Measurements from ENCODE around the gene PDS5A. TPM values are rescaled to one million over a fixed set of nuclear protein-coding genes. Genes with fewer than 3 reads are reported as not detected.

PDS5A gene
- total and polyA plus RNA-seq, 2 of the 13 experiments (the other 11 are each of a cell fraction or from before 2014, with no cell fraction given): 31.8 to 57.0 TPM

DNA sequence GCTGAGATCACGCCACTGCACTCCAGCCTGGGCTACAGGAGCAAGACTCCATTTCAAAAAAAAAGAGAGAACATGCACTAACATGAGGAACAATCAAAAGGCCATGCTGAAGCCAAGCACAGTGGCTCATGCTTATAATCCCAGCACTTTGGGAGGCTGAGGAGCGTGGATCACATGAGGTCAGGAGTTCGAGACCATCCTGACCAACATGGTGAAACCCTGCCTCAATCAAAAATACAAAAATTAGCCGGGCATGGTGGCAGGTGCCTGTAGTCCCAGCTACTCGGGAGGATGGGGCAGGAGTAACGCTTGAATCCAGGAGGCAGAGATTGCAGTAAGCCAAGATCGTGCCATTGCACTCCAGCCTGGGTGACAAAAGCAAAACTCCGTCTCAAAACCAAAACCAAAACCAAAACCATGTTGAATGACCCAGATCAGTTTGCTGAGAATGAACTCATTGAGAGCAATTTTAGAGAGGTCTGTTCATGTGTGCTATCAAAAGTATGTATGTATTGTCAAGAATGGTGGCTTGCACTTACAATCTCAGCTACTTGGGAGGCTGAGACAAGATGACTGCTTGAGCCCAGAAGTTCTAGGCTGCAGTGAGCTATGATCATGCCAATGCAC, 44.8 kb downstream of the PDS5A start:
- Histone ChIP-seq H3K4me1 (ENCODE audit: insufficient read depth, low read length) (no peaks in the 10 kb centered on the region), H3K4me2 (ENCODE audit: low read depth, low read length) (no peak overlapping the region), H3K9me3 (ENCODE audit: low read length) (no peaks in the 10 kb centered on the region), H3K36me3 (replicated peaks in 1 of 2; ENCODE audit: control insufficient read depth in 1 of 2, insufficient read depth in 2 of 2, low read length in 2 of 2) (peaks cover 2 to 16% of the 10 kb centered on the region in 2 experiments; a peak in 3 of 5 replicates), H3K27ac (ENCODE audit: extremely low read length, insufficient read depth, low read length) (no peak overlapping the region), H3K4me3 (replicated peaks in 1 of 3; ENCODE audit: insufficient read depth in 1 of 3, low read depth in 2 of 3, low read length in 3 of 3) (no peak overlapping the region), H3K27me3 (ENCODE audit: control insufficient read depth in 1 of 2, insufficient read depth in 2 of 2, low read length in 2 of 2) (no peaks in the 10 kb centered on the region), H3K79me2 (ENCODE audit: insufficient read depth, low read length) (peaks cover 65% of the 10 kb centered on the region), H2AFZ (ENCODE audit: low read length) (no peak overlapping the region), H4K20me1 (ENCODE audit: insufficient read depth, low read length) (0 out of 2 replicates have a peak, but pooled peaks cover 7% of the 10 kb centered on the region), H3K9ac (ENCODE audit: insufficient read depth, low read depth, low read length) (no peak overlapping the region)
- FAIRE-seq: no peak
- CTCF ChIA-PET (ENCODE audit: low intra/inter-chr PET ratio, low total read pairs): no interaction called here
- DNase-seq (ENCODE audit: low spot score): no peak
- ATAC-seq: no peak
- POLR2A ChIA-PET: no interaction called here
- in situ Hi-C loops (cut with HindIII; ENCODE audit: extremely low pct_ligation_motif_present, low pct_unique_long_range_greater_than_20kb) (no loop called here), intact Hi-C loops (cut with micrococcal nuclease; ENCODE audit: unreplicated experiment) (no loop called here)
- BruUV-seq (replicated peaks): no TSS peak
- no peak for TF ChIP-seq MED13 (CRISPR knock-in tag; IDR thresholded peaks at IDR 0.05)
- no peak for TF ChIP-seq ZMYM3 (CRISPR knock-in tag; IDR thresholded peaks at IDR 0.05)
- no peak for TF ChIP-seq GZF1 (CRISPR knock-in tag; IDR thresholded peaks at IDR 0.05)
- TF ChIP-seq, protein P1, sequence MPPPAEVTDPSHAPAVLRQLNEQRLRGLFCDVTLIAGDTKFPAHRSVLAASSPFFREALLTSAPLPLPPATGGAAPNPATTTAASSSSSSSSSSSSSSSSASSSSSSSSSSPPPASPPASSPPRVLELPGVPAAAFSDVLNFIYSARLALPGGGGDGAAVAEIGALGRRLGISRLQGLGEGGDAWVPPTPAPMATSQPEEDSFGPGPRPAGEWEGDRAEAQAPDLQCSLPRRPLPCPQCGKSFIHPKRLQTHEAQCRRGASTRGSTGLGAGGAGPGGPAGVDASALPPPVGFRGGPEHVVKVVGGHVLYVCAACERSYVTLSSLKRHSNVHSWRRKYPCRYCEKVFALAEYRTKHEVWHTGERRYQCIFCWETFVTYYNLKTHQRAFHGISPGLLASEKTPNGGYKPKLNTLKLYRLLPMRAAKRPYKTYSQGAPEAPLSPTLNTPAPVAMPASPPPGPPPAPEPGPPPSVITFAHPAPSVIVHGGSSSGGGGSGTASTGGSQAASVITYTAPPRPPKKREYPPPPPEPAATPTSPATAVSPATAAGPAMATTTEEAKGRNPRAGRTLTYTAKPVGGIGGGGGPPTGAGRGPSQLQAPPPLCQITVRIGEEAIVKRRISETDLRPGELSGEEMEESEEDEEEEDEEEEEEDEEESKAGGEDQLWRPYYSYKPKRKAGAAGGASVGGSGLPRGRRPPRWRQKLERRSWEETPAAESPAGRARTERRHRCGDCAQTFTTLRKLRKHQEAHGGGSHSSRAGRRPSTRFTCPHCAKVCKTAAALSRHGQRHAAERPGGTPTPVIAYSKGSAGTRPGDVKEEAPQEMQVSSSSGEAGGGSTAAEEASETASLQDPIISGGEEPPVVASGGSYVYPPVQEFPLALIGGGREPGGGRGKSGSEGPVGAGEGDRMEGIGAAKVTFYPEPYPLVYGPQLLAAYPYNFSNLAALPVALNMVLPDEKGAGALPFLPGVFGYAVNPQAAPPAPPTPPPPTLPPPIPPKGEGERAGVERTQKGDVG (CRISPR knock-in tag; IDR thresholded peaks at IDR 0.05; ENCODE audit: borderline replicate concordance): no peak
- 97% methylated on average over 8 of the region's 8 CpGs for WGBS (ENCODE audit: low lambda C conversion rate)

Measured in HepG2 (cell line).